HG03439 (cell line): Measurements from ENCODE around the gene C3orf49.

ENCODE experiments used
- ATAC-seq: cut with Tn5 transposase; IDR thresholded peaks from one replicate; pipeline ENCODE4 v1.9.1; 2021; ENCODE audit warnings: mild to moderate bottlenecking, moderate library complexity; ENCODE audit not compliant: unreplicated experiment

Gene C3orf49

DNA sequence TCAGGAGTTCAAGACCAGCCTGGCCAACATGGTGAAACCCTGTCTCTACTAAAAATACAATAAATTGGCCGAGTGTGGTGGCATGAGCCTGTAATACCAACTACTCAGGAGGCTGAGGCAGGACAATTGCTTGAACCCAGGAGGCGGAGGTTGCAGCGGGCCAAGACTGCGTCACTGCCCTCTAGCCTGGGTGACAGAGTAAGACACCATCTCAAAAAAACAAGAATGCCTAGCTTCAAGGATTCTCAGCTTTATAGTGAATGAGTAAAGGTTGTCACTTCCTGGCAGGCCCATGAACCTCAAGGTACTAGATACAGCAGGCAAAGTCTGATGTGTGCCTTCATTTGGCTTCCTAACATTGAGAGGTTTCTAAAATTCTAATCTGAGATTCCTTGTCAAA is 30.1 kb downstream of the C3orf49 start:
- no peak for ATAC-seq

DNA sequence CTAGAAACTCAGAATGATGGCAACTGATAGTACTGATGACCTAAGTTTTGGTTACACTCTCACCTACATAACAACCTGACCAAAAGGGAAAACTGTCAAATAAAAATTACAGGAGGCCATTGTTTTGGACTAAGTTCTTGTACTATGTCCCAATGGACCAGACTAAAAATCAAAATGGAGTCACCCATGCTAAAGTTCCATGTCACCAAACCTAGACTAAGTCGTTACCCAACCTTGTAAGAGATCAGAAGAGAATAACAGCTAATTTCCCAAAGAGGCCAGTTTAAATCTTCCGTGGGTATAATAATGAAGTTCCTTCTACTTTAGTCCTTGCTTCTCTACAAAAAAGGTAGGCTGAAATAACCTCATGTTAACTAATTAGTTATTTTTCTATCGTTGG is 32.2 kb downstream of the C3orf49 start:
- no peak for ATAC-seq

DNA sequence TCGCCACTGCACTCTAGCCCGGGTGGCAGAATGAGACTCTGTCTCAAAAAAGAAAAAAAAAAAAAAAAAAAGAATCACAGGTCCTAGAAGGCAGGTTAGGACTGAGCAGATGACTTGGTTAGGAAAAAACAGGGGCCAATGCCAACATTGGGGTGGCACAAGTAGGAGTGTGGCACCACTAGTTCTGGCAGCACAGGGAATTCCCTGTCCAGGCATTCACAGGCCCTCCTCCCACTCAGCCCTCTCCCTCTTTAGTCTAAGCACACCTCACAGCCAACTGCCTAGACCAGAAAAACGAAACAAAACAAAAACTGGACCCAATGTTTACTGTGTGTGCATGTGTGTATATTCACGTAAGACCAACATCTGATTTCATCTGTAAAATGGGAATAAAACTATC is 34.0 kb downstream of the C3orf49 start:
- no peak for ATAC-seq

DNA sequence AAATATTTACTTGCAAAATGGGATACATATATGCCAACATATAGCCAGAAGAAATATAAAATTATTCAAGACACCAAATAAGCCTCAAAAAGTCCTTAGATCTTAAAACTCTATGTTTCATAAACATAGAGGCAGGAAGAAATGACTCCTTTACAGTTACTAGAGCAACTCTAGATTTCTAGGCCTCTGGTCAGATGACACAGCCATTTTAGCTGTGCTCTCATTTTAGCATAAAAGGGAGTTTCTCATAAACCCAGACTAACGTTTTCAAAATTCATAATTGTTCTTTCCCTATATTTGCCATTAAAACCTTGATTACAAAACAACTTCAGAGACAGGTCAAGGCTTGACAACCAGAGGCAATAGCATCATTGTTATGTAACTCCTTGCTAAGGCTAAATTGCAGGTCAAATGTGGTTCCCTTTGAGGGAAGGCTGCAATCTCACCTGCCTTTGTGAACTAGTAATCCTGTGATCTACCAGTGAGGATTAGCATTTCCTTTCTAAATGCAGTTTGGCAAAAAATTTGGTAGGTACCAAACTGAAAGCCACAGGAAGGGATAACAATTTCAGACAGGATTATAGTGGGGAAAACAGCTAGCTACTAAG is 36.3 kb downstream of the C3orf49 start:
- no peak for ATAC-seq

DNA sequence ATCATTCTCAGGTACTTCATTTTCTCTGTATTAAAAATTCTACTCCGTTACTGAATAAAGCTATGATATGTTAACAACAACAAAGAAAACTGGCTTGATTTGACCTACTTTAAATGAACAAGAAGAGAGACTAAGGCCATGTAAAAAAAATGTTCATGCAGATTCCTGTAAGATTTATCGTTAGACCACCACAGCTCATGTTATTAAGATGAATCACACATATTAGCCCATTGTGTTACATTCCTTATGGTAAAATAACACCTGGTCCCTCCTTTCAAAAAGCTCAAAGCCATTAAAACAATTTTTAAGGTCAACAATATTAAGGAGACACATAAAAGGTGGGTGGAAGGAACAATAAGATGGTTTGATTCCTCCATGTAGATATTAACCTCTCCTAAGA is 38.2 kb downstream of the C3orf49 start:
- ATAC-seq, result no peak

DNA sequence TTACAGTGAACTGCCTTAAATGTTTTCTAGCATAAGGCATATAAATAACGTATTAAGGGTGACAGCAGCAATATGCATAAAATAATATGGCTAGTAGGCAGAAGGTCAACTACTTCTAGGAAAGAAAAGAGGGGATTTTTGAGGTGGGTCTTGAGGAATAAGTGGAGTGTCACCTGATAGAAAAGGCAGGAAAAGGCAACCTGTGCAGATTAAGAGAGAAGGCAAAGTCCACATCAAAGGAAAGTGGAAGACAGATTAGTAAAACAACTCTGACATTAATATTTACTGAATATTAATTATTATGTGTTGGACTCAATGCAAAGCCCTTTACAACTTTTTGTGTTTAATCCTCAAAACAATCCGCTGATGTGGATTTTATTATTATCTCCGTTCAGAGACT is 41.7 kb downstream of the C3orf49 start:
- ATAC-seq, result no peak

DNA sequence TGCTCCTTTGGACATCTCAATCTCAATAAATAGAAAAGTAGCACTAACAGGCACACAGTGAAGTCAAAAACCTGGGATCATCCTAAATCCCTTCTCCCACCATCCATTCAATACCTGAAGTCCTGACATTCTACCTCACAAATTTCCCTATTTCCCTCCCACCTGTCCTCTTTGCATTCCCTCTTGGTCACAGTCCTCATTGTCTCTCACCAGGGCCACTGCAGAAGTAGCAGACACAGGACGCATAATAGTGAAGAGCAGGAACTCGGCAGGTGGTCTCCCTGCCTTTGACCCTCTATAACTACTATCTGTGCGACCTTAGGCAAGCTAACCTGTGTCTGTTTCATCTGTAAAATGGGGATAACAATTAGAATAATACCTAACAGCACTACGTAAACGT is 42.2 kb downstream of the C3orf49 start:
- ATAC-seq, result no peak

DNA sequence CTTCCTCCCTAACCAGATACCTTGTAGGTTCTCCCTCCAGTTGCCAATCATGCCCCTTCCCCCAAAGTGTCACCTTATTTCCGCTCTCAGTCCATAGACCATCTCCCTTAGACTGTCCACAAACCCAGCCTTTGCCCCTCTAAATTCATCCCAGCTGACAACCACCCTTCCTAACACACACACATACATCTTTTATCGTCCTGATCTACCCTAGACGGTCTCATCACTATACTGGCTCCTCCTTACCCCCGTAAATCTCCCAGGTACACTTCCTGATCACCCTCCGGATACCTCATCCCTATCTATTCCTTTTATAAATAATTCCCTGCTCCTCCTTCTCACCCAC is 43.7 kb downstream of the C3orf49 start:
- ATAC-seq, result peak; percentile 5

DNA sequence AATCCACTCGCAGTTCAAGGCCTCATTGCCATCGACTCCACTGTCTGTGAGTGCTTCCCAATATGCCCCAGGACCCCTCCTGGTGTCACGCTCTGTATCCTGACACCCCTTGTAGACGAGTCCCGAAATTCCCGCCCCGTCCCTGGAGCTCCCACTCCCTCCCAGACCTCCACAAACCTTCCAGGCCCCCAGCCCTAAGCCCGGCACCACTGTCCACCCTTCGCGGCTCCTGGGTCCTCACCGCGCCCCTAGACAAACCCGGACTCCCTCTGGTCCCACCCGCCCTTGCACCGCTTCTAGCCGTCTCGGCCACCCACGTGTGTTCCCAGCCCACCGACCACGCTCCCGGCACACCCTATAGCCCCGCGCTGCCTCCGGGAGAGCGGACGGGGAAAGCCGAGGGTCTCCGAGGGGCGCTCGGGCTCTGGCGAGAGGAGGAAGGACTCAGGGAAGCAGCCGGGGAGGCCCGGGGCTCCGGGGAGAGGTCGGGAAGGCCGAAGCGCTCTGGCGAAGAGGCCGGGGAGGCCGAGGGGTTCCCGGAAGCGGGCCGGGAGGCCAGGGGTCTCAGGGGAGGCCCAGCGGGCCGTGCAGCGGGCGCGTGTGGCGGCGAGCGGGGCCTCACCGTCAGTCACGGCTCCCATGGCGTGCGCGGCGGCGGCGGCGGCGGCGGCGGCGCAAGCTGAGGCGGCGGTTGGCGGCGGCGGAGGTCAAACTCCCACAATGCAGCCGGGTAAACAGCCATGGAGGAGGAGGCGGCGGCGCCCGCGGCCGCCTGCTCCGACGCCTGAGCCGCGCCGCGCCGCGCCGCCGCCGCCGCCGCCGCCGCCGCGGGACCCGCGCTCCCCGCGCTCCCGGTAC is 44.3 kb downstream of the C3orf49 start, which contains the start of the genes ATXN7 and THOC7:
Gene ATXN7 (plus strand): TSS at position 718 of the 858 bp plus-strand sequence. CDS start 48,732 bp downstream, outside the sequence.
Gene THOC7 (minus strand): TSS at position 656 of the 858 bp plus-strand sequence. CDS start 15 bp downstream, at position 641.
- ATAC-seq, result peak; percentile 75

DNA sequence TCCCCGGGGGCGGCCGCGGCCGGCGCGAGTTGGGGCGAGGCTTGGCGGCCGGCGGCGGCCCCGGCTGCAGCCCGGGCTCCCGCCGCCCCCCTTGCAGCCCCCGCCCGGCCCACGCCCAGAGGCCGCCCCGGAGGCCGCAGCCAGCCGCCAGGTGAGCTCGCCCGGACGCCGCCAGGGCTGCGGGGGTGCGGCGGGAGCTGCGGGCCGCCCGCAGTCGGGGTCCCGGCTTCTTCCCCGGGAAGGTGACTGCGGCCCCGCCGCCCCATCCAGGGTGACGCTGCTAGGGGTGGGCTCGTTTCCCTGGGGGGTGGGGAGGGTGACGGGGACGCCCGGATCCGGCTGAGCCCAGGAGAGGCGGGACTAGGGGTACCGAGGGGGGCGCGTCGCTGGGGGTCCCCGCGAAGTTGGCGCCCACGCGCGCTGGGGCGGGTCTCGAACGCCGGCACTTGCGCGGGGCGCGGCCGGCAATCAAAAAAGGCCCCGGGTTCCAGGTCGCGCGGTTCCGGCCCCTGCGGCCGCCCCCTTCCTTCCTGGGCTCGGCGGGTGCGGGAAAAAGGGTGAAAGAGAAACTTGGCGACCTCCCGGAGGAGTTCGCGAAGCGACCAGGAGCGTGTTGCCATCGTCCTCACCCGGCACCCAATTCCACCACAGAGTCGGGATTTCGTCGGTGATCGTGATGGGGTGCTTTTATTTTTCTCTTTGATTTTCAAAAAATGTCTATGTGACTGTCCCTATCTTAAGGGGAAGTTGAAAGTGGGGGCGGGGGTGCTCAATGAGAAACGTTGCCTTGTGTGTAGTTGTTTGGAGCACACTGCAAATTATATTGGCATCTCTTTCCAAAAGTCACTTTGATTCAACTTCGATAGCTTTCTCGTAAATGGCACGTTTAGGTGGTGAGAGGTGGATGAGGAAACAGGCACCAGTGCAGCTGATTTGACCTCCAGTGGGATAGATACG is 45.2 kb downstream of the C3orf49 start:
- ATAC-seq, result peak; percentile 47

DNA sequence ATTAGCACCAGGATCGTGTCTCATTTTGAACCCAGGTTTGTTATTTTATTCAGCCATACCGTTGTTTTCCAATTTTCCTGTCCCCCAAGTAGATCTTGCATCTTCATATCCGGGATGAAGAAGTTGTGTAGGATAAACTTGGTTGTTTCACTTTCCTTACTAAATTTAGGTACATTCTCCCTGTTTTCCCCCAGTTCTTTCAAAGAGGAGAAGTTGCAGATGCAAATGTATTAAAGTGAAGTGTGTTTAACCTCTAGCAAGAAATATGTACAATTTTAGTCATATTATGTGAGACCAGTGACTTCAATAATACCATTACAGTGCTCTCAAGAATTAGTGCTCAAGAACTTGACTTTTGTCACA is 45.8 kb downstream of the C3orf49 start:
- no peak for ATAC-seq

DNA sequence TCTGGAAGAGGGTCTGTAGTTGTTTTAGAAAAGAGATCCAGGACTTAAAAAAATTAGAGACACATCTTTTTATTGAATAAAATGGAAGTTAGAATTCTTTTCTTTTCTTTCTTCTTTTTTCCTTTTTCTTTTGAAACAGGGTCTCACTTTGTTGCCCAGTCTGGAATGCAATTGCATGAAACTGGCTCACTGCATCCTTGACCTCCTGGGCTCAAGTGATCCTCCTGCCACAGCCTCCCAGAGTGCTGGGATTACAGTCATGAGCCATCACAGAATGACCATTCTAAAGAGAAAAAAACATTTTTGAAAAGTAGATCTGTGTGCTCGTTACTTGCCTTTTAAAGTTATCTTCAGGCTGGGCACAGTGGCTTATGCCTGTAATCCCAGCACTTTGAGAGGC is 48.1 kb downstream of the C3orf49 start:
- no peak for ATAC-seq

DNA sequence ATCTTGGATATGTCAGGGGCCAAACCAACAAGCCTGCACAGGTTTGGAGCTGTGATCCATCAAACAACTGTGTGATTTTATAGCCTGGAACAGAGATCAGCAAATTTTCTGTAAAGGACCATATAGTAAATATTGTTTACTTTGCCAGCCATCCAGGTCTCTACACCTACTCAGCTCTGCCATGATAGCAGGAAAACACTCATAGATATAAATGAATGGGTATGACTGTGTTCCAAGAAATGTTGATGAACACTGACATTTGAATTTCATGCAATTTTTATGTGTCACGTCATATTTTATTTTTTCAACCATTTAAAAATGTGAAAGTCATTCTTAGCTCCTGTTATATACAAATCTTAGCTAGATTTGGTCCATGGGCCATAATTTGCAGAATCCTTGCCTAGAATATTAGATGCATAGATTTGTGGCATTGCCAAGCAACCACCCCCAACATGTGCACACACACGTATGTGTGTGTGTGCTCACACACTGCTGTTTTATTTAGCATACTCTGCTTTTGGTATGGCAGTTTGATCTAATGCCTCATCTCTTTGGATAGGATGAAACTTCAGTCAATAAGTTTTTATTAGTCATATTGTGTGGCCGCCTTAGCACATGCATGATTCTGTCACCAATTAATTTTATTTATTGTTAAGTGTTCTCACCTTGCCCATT is 51.0 kb downstream of the C3orf49 start:
- ATAC-seq, result no peak

DNA sequence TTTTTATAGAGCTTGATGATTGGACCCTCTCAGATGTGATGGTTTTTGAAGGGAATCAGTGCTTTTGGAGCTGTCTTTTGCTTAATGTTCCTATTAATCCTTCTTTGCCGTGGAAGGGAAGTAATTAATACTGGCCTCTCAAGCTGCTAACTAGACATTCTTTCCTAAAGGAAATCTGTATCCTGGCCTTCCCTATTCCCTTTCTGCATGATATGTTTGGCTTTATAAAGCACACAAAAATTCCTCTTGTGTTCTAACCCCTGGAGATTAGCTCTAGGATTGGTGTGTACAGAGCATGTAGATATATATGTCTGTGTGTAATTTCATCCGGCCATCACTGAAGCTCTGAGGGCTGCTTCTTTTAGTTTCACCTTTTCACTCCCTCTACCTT is 51.5 kb downstream of the C3orf49 start:
- no peak for ATAC-seq

DNA sequence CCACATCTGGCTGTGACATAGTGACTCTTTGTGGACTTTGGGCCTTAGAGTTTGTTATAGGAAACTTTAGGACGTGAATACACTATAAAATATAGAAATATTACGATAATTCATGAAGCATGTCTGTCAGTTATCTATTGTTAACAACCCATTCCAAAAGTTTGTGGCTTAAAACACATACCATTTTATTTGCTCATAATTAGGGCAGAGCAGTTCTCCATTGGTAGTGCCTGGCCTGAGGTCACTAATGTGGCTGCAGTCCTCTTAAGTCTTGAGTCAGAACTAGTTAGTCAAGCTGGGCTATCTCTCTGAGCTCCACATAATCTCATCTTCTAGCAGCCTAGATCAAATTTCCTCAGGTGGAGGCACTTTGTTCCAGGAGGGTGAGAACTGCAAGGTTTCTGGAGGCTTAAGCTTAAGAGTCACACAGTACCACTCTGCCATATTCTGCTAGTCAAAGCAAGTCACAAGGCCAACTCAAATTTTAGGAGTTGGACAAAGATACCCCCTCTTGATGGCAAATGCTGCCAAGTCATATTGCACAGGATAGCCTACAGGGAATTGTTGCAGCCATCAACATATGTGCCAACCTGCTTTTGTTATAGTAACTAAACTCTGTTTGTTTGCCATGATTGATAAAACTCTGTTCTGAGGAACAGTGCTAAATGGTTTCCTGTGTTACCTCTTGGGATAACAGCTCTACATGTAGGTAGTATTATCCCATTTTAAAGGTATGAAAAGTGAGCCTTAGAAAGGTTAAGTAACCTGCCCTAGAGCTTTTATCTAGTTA is 53.2 kb downstream of the C3orf49 start:
- no peak for ATAC-seq

DNA sequence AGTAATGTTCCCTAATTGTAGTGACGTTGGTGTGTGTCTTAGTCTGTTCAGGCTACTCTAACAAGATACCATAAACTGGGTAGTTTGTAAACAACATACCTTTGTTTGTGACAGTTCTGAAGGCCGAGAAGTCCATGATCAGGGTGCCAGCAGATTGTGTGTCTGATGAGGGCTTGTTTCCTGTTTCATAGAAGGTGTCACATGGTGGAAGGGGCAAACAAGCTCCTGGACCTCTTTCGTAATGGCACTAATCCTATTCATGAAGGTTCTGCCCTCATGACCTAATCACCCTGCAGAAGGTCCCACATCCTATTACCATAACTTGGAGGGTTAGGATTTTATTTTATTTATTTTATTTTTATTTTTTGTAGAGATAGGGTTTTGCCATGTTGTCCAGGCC is 55.7 kb downstream of the C3orf49 start:
- ATAC-seq, result no peak

DNA sequence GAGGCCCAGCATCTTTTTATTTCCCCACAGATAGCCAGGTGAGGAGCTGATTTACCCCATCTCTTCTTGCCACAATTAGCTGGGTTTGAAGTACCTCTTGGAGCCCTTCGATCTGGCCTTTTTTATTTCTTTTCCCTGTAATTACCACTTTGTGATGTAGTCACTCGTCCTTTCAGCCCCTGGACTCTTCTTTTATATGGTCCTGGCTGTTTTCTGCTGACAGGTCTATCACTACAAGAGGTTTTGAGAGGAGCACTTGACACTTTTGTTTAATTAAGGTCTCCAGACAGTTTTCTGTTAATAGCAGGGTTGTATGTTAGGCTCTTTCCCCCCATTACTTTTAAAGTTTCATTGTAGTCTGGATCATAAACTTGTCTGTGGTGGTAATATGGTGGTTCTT is 56.4 kb downstream of the C3orf49 start:
- ATAC-seq, result no peak

DNA sequence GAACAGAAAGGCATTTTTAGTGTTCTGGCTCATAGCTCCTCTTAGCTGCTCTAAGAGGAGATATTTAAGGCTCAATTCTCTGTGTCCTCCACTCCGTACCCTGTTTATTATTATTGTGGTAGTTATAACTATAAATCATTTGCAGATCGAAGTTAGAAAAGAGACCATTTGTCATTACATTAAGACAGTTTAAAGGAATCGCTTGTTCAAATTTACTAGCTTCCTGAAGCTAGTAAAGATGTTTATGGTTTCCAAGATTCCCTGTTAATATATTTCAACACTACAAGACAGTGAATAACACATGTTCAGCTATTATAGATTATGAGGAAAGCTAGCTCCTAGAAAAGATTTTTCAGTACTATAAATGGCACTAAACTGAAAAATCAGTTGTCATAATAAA is 57.2 kb downstream of the C3orf49 start:
- ATAC-seq, result no peak

DNA sequence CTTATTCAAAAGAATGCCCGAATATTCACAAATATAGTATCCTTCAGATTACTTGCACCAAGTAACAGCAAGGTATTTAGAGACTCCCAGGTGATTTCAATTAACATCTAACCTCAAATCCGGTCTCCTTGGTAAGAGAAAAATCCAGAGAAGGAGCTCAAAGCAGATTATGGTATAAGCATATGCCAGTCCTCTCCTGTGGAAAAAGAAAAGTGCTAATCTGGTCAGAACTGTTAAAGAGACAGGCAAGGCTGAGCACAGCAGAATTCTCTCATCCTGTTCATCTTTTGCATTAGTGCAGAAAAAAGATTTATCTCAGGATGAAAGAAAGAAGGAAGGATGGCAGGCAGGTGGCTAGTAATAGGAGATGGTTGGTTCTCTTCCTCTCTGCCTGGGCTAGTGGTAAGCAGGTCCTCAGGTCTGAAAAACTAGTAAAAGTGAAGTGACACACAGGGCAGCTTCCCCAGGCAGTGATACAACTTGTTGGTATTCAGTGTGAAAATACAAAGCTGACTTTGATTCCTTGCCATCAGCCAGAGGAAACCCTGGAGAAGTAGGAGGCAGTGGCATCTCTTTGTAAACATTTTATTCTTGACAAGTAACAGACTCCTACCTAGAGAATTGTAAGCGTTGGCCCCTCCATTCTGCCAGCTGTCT is 58.8 kb downstream of the C3orf49 start:
- no peak for ATAC-seq
